HG03103 (cell line): Measurements from ENCODE around the gene SLCO1A2.
"Not testable (repeated sequence)": the region's sequence is repeated elsewhere in the genome, so short reads cannot be mapped to it uniquely, and the experiment has no call there.

Experiments
- ATAC-seq: cut with Tn5 transposase; IDR thresholded peaks from one replicate; pipeline ENCODE4 v1.9.1; 2021; ENCODE audit warnings: low read depth; ENCODE audit not compliant: unreplicated experiment

Gene SLCO1A2, protein sequence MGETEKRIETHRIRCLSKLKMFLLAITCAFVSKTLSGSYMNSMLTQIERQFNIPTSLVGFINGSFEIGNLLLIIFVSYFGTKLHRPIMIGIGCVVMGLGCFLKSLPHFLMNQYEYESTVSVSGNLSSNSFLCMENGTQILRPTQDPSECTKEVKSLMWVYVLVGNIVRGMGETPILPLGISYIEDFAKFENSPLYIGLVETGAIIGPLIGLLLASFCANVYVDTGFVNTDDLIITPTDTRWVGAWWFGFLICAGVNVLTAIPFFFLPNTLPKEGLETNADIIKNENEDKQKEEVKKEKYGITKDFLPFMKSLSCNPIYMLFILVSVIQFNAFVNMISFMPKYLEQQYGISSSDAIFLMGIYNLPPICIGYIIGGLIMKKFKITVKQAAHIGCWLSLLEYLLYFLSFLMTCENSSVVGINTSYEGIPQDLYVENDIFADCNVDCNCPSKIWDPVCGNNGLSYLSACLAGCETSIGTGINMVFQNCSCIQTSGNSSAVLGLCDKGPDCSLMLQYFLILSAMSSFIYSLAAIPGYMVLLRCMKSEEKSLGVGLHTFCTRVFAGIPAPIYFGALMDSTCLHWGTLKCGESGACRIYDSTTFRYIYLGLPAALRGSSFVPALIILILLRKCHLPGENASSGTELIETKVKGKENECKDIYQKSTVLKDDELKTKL

DNA sequence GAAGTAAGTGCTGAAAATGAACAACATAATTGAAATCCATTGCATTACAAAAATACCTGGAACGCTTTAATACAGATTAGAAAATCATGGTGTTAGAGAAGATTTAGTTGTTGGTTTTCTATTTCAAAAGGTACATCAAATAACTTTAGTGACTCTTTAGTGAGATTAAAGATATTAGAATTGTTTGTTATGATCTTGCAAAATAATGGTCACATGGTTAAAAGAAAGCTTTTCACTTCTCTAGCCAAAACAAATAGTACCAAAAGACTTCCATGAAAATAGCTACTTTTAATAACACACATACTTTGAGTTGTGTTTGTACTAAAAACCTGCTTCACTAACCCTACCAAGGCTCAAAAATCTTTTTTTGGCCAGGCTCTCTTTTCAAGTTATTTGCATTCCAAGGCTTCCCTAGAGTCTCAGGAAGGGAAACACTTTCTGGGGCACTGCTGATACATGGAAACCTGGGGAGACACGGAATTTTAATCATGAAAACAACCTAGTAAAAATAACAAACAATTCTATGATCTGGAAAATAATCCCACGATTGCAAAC lies at the start of gene SLCO1A2:
TSS of gene SLCO1A2 (minus strand) at position 147 of the 555 bp plus-strand sequence. CDS start 270 bp downstream, outside the sequence.
- no peak for ATAC-seq

DNA sequence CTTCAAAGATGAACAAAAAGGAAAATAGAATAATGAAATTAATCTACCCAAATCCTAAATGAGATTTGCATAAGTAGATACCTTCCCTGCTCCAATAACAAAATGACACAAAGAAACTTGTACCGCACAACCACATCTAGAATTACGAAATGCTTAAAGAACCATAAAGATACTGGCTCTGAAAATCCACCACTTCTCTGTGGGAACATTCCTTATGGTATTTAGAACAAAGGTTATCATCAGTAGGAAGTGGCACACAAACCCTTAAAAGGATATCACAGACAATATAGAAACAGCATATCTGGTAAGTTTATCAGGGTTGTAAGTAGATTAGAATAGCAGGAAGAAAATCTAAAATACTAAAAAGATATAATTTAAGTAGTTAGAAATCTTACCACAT lies 49.5 kb upstream of the SLCO1A2 start:
- no peak for ATAC-seq

DNA sequence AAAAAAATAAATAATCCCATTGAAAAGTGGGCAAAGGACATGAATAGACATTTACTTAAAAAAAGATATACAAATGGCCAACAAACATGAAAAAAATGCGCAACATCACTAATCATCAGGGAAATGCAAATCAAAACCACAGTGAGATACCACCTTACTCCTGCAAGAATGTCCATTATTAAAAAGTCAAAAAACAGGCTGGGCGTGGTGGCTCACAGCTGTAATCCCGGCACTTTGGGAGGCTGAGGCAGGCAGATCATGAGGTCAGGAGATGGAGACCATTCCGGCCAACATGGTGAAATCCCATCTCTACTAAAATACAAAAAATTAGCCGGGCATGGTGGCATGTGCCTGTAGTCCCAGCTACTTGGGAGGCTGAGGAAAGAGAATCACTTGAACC lies 46.6 kb upstream of the SLCO1A2 start:
- not testable (repeated sequence) for ATAC-seq

DNA sequence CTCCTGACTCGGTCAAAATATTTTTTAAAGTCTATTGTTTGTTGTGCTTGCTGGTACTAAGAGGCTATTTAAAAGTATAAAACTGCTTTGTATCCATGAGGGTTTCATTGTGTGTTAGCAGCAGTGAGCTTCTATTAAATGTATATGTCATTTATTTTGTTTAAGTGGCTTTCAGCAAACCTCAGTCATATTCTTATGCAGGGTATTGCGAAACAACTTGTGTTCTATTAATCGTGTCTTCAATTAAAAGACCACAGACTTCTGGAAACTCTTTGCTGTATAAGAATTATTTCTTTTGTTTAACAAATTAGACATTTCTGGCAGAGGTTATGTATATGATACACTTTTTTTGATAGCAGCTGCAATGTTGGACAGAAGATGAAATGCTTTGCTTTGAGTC lies 44.5 kb upstream of the SLCO1A2 start:
- ATAC-seq: no peak

DNA sequence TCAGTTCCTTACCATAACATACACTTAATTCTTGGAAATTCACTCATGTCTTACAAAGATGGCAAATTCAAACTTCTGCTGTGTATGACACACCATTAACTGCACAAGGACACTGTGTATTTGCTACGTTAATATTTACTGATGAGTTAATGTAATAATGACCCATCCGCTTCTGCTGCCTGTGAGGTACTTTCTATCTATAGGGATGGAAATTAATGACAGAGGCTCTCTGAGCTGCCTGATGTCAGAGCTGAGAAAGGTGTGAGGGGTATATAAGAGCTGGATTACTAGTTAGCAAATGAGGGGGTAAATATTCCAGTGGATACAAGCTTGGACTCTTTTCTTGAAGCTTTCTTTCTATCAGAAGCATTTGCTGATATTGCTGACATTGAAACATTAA lies 37.9 kb upstream of the SLCO1A2 start, which contains the start of gene IAPP:
TSS of gene IAPP (plus strand) at position 301 of the 400 bp plus-strand sequence. CDS start 450 bp downstream, outside the sequence.
- no peak for ATAC-seq

DNA sequence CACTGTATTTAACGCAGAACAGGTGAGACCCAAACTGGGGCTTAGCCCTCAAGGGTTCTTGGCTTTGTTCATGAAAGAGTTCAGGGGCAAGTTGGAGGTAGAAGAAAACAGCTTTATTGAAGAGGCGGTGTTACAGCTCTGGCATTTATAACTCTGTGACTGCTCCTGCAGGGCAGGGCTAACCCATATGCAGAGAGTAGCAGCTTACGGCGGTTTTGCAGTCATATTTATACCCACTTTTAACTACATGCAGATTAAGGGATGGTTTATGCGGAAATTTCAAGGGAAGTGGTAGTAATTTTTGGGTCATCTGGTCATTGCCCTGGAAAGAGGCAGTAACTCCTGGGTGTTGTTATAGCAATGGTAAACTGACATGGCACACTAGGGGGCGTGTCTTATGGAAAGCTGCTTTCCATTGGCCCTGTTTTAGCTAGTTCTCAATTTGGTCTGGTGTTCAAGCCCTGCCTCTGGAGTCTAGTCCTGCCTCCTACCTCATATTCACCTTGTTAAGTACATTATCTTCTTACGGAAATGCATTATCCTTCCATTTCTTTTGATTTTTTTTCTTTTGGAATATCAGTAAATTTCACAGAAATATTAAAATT lies 36.2 kb upstream of the SLCO1A2 start:
- ATAC-seq: no peak

DNA sequence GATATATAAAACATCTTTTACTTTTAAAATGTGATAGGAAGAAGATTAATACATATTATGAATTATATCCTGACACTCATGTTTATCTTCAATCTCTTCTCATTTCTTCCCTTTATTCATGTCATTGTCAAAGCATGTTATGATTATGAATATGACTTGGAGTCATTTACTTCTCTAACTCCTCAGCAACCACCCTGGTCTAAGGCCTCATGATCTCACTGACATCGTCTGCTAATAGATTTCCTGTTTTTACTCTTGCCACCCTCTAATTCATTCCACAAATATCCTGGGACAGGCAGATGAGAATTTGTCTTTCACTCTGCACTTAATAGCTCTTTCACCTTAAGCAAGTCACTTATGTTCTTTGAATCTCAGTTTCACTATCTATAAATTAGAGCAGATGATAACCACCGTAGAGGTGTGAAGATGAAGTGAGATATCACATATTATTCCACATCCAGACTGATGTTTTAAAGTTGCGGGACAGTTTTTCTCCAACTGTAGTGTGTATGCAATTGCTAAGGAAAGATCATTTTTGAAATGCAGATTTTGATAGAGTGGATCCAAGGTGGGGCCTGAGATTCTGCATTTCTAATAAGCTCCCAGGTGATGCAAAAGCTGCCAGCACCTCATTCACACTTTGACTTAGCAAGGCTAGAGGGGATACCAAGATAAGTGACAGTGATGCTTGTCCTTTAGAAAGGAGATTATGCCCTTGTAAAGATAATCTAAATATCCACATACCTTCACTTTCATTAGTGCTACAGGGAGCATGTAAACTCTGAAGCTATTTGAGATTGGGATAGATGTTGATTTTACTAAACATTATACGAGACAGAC lies 34.6 kb upstream of the SLCO1A2 start:
- no peak for ATAC-seq

DNA sequence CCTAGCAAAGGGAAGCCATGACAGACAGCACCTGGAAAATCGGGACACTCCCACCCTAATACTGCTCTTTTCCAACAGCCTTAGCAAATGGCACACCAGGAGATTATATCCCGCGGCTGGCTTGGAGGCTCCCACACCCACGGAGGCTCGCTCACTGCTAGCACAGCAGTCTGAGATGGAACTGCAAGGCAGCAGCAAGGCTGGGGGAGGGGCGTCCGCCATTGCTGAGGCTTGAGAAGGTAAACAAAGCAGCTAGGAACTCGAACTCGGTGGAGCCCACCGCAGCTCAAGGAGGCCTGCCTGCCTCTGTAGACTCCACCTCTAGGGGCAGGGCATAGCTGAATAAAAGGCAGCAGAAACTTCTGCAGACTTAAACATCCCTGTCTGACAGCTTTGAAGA lies 25.9 kb upstream of the SLCO1A2 start:
- ATAC-seq: not testable (repeated sequence)

DNA sequence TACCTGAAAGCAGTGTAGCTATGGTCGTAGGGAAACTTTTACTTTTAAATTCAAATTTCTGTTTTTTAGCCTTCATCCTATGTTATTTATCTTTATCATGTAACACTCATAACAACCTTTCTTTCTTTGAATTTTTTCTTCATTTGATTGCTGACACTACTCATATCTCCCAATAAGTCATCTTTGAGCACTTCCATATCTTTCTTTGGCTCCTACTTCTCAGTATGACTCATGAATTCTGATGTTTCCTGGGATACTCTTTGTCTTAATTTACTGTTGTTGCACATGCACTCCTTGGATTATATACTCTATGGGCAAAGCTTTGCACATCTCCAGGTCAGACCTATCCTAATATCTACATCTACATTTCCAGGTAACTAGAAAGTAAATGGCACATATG lies 19.9 kb upstream of the SLCO1A2 start:
- ATAC-seq: no peak

DNA sequence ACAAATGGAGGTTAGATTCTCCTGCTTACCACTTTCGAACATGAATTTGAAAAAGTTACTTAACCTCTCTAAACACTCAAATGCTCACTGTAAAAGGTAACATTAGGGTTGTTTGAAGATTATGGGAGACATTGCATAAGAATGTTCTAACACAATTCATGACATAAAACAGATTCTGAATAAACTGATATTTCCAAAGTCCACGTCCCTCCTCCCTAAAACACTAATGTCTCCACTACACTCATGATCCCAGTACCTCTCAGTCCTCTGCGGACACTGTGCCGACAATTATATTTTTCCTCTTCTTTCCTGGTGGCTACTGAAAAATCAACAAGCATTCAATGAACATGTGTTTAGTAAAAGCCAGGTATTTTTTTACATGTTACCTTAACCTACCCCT lies 19.2 kb upstream of the SLCO1A2 start:
- no peak for ATAC-seq

DNA sequence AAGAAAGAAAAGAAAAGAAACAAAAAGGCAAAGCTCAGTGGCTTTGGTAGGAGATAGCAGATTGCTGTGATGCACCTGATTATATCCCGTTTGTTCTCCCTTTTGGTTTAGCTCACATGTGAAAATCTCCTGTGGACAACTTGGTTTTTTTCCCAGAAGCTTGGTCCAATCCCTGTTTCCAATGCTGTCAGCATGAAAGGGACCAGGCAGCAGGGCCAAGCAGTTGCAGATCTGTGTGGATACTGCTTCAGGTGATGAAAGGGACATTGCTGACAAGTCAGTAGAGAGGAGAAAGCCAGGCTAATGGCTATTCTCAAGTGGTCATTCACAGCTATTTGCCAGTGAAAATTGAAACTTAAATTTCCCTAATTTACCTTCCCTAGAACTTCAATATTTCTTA lies 18.8 kb upstream of the SLCO1A2 start:
- no peak for ATAC-seq

DNA sequence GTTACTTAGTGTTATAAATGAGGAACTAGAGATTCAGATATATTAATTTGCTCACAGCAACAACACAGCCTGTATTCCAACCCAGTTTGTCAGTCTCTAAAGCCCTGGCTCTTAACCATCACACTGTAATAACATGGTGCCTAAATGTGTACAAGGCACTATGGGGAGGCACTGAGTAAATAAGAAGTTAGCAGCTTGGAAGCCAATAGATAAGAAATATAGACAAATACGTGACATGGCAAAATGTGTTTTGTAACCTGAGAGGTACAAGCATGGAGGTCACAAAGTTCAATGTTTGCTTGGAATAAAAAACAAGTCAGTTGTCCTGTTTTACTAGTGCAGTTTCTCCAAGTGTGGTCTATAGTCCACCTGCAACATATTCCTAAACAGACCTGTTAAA lies 16.3 kb upstream of the SLCO1A2 start:
- no peak for ATAC-seq

DNA sequence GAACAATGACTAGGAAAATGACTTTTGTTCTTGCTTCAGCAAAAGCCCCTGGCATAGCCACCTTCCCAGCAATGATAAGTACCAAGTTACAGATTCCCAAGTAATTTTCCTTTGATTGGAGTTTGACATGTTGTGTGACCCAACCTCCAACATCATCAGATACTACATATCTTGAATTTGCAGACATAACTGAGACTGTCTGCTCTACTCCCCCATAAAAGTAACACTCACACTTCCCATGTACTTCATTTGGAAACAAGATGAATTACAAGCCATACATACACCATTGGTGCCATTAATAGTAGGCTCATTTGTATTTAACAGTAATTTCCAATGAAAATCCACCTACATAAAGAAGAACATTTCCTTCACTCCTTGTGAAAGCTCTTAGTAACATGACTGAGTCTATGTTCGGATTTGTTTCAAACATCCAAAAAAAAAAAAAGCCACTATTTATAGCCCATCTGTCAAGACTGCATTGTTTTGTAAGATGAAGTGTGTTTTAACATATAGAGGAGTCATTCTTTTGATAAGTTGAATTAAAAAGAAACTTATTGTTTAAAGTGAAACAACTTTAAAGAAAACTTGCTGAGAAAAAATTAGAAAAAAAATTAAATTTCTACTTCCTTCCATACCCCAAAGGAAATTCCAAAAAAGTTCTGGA lies 12.0 kb upstream of the SLCO1A2 start:
- ATAC-seq: no peak

DNA sequence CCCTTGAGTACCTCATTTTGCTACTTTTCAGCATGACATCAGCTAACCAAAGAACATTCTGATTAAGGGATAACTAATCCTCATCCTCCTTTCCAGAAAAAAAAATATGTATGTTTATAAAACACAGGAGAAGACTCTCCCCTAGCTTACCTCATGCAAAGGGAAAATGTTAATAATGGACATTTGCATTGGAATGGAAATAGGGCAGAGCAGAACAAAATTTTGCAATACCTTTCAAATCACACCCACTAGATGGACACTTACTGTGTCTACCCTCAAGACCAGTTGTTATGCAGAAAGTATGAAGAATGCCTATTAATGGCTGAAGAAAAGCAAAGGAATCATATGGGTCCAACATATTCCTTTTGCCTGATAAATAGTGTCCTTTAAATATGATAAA lies 8.9 kb upstream of the SLCO1A2 start:
- ATAC-seq: no peak

DNA sequence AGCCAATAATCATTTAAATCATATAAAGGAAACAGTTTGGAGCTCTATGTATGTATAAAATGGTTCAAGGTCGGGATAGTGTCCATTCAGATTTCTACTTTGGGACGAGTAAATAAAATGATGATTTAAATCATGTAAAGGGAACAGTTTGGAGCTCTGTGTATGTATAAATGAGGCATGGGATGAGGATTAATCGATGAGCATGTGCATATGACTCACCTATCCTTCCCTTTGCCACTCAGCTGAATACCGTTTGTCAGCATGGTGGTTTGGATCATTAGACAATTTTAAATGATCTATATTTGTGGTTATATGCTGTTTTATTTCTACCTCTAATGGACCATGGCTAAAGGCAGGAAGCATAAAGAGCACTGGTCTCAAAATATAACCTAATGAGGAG lies 7.1 kb upstream of the SLCO1A2 start:
- no peak for ATAC-seq

DNA sequence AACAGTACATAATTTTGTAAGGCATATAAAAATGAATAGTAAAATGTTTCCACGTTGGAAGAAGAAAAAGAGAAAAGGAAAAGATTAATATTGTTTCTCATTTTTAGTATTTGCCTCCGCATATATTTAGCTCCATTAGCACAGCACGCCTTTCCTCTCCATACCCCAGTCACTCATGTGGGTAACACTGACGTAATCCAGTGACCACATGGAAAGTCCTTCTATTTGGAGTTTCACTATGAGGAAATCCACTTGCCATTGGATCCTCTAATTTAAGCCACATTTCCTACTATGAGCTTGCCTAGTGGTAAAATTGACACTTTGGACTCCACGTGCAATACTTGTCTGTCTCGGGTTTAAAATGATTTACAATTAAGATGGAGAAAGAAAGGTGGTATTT lies 5.7 kb upstream of the SLCO1A2 start:
- no peak for ATAC-seq

DNA sequence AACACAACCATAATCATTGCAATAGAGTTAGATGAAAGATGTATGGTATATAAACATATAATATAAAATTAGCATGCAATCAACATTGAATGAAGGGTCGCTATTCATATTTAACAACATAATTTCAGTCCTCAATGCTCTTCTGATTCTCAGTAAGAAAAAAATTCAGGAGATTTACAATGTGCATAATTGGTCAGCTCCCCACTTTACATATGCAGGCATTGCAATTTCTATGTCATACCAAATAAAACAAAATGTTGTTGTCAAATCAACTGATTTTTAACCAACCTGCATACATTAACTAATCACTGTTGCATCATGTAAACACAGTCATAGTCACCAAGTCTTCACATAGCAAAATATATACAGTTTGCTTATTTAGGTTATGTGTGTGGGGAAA lies 5.2 kb upstream of the SLCO1A2 start:
- no peak for ATAC-seq

DNA sequence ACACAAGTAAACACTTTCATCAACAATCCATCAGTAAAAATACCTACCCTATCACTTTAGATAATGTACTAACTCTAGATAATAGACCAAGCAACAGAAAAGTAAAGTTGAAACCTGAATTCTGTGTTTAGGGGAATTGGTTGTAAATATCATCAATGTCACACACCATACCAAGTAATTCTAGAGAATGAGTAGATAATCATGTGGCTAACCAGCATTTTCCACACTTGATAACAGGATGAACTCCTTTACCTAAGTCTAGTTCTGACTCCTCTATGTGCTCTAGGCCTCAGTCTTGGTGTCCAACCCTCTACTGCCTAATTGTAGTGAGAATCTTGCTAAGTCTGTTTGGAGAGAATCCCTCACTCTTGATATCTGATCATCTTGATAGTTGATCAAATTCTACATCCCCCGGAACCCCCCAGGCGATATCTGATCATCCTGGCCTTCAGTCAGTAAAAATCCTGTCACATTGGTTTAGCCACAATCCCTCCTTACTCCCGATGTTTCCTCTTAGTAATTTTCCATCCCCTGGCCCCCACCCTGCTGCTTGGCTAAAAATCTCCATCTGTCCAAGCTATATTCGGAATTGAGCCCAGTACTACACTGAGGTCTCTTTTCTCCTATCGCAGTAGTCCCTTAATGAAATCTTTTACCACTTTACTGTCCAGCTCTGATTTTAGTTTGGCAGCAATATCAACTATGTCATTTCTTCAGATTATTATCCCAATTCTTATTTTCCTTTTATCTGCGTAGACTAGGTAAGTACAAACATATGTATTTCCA lies 3.4 kb upstream of the SLCO1A2 start:
- no peak for ATAC-seq

DNA sequence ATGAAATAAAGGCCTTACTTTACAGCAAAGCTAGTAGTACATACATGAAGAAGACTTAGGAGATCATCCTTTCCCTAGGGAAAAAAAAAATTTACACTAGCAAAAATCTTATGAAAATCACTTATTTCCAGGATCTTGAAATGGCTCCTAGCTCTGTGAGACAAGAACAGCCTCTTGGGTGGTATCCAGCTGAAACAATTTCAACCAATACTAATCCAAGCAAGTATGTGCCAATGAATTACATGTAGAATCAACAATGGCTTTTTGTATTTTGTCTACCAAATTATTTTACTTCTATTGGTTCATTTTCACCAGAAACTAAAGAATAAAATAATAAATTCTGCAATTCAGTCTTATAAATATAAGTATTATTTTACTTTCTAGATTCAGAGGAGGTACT lies 2.7 kb upstream of the SLCO1A2 start:
- ATAC-seq: no peak
